Measurements from ENCODE around the gene KPNA1.

KPNA1 gene

GRCh38 chr3:122377975-122378374, 136.8 kb downstream of the KPNA1 start:
- DNase-seq: no peak

- DNase-seq: no peak
Measured at GRCh38 chr3:122374034-122374433, 140.7 kb downstream of the KPNA1 start.

Data from C1 segment of cervical spinal cord (tissue), 14 donors.